Measurements from ENCODE around the gene SFTA2. TPM values are rescaled to one million over a fixed set of nuclear protein-coding genes. Genes with fewer than 3 reads are reported as not detected.

Gene SFTA2
- total RNA-seq, 1 donor from 2014 or later = not detected

GRCh38 chr6:30962716-30963115 is 30.7 kb upstream of the SFTA2 start:
- intact Hi-C loops (cut with micrococcal nuclease) = no loop called here
- H3K27ac ChIP-seq (replicated peaks) = no peak overlapping the region
- no peak for DNase-seq
- no peaks in the 10 kb centered on the region for H3K4me1 ChIP-seq
- no peak for TF ChIP-seq CTCF (IDR thresholded peaks at IDR 0.05; ENCODE audit: borderline replicate concordance)
- no peak overlapping the region for H3K4me3 ChIP-seq
- H3K36me3 ChIP-seq = no peaks in the 10 kb centered on the region
- peaks cover 24% of the 10 kb centered on the region for H3K27me3 ChIP-seq (ENCODE audit: low read depth)
- H3K9me3 ChIP-seq (replicated peaks) = no peaks in the 10 kb centered on the region

GRCh38 chr6:30960907-30961673 is 29.1 kb upstream of the SFTA2 start:
- intact Hi-C loops (cut with micrococcal nuclease) = no loop called here
- H3K9me3 ChIP-seq (replicated peaks) = no peaks in the 10 kb centered on the region
- H3K36me3 ChIP-seq = no peaks in the 10 kb centered on the region
- no peak for DNase-seq
- no peak for TF ChIP-seq CTCF (IDR thresholded peaks at IDR 0.05; ENCODE audit: borderline replicate concordance)
- H3K4me1 ChIP-seq = peaks cover 3% of the 10 kb centered on the region
- peaks cover 28% of the 10 kb centered on the region for H3K27me3 ChIP-seq (ENCODE audit: low read depth)
- no peak overlapping the region for H3K27ac ChIP-seq (replicated peaks)
- no peak overlapping the region for H3K4me3 ChIP-seq

GRCh38 chr6:30957716-30958115 is 25.7 kb upstream of the SFTA2 start:
- H3K27ac ChIP-seq (replicated peaks) = no peak overlapping the region
- H3K4me3 ChIP-seq = no peak overlapping the region
- H3K4me1 ChIP-seq = peaks cover 14% of the 10 kb centered on the region
- no peak for TF ChIP-seq CTCF (IDR thresholded peaks at IDR 0.05; ENCODE audit: borderline replicate concordance)
- intact Hi-C loops (cut with micrococcal nuclease) = no loop called here
- DNase-seq = no peak
- no peaks in the 10 kb centered on the region for H3K9me3 ChIP-seq (replicated peaks)
- H3K27me3 ChIP-seq (ENCODE audit: low read depth) = peaks cover 21% of the 10 kb centered on the region
- no peaks in the 10 kb centered on the region for H3K36me3 ChIP-seq

GRCh38 chr6:30955367-30956042 is 23.5 kb upstream of the SFTA2 start:
- no peak overlapping the region for H3K27ac ChIP-seq (replicated peaks)
- peaks cover 21% of the 10 kb centered on the region for H3K27me3 ChIP-seq (ENCODE audit: low read depth)
- H3K36me3 ChIP-seq = no peaks in the 10 kb centered on the region
- peaks cover 14% of the 10 kb centered on the region for H3K4me1 ChIP-seq
- H3K4me3 ChIP-seq = peak overlapping the region; percentile 67
- DNase-seq = peak; percentile 65
- no peaks in the 10 kb centered on the region for H3K9me3 ChIP-seq (replicated peaks)
- TF ChIP-seq CTCF (IDR thresholded peaks at IDR 0.05; ENCODE audit: borderline replicate concordance) = no peak
- intact Hi-C loops (cut with micrococcal nuclease) = no loop called here

GRCh38 chr6:30954631-30955366 is 22.8 kb upstream of the SFTA2 start:
- Histone ChIP-seq H3K36me3 (no peaks in the 10 kb centered on the region), H3K27me3 (ENCODE audit: low read depth) (peaks cover 18% of the 10 kb centered on the region), H3K4me3 (peak overlapping the region; percentile 67), H3K4me1 (peaks cover 14% of the 10 kb centered on the region), H3K9me3 (replicated peaks) (no peaks in the 10 kb centered on the region), H3K27ac (replicated peaks) (no peak overlapping the region)
- no peak for TF ChIP-seq CTCF (IDR thresholded peaks at IDR 0.05; ENCODE audit: borderline replicate concordance)
- DNase-seq = no peak
- intact Hi-C loops (cut with micrococcal nuclease) = no loop called here
